WTC11 (cell line): Measurements from ENCODE around the gene CD3G.

Source experiments
- SMAD3 ChIP-seq: sonication (generic); formaldehyde crosslinking; IDR thresholded peaks from 2 replicates; pipeline ENCODE4 v1.8.0; 2022; ENCODE audit warnings: missing genetic modification reagents, mild to moderate bottlenecking, borderline replicate concordance
- ZBTB21 ChIP-seq: sonication (generic); formaldehyde crosslinking; IDR thresholded peaks from 2 replicates; pipeline ENCODE4 v1.8.1; 2023; ENCODE audit warnings: mild to moderate bottlenecking, missing genetic modification reagents, borderline replicate concordance
- ZNF232 ChIP-seq: sonication (generic); formaldehyde crosslinking; IDR thresholded peaks from 2 replicates; pipeline ENCODE4 v1.8.0; 2022; ENCODE audit warnings: mild to moderate bottlenecking, missing genetic modification reagents
- TF ChIP-seq, protein P1 (sequence below): fragments of 200-600 bp; IDR thresholded peaks from 2 replicates; pipeline ENCODE4 v1.8.0; 2022; ENCODE audit warnings: antibody characterized with exemption
- TF ChIP-seq, protein P2 (sequence below): sonication (generic); formaldehyde crosslinking; IDR thresholded peaks from 2 replicates; pipeline ENCODE4 v1.8.1; 2023; ENCODE audit warnings: mild to moderate bottlenecking, missing genetic modification reagents, moderate library complexity

DNA sequence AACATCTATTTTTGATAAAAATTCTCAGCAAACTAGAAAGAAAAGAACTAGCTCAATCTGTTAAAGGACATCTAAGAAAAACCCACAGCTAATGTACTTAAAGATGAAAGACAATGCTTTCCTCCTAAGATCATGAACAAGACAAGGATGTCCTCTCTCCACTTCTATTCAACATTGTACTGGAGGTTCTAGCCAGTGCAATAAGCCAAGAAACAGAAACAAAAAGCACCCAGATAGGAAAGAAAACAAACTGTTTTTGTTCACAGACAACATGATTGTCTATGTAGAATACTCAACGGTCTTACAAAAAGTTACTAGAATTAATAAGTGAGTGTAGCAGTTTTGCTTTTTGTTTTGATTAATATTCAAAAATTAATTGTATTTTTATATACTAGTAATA, 9.4 kb upstream of the CD3G start:
- TF ChIP-seq, protein P1, sequence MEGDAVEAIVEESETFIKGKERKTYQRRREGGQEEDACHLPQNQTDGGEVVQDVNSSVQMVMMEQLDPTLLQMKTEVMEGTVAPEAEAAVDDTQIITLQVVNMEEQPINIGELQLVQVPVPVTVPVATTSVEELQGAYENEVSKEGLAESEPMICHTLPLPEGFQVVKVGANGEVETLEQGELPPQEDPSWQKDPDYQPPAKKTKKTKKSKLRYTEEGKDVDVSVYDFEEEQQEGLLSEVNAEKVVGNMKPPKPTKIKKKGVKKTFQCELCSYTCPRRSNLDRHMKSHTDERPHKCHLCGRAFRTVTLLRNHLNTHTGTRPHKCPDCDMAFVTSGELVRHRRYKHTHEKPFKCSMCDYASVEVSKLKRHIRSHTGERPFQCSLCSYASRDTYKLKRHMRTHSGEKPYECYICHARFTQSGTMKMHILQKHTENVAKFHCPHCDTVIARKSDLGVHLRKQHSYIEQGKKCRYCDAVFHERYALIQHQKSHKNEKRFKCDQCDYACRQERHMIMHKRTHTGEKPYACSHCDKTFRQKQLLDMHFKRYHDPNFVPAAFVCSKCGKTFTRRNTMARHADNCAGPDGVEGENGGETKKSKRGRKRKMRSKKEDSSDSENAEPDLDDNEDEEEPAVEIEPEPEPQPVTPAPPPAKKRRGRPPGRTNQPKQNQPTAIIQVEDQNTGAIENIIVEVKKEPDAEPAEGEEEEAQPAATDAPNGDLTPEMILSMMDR = no peak
- TF ChIP-seq, protein P2, sequence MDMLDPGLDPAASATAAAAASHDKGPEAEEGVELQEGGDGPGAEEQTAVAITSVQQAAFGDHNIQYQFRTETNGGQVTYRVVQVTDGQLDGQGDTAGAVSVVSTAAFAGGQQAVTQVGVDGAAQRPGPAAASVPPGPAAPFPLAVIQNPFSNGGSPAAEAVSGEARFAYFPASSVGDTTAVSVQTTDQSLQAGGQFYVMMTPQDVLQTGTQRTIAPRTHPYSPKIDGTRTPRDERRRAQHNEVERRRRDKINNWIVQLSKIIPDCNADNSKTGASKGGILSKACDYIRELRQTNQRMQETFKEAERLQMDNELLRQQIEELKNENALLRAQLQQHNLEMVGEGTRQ (CRISPR knock-in tag) = no peak
- TF ChIP-seq SMAD3 (CRISPR knock-in tag) = no peak
- no peak for TF ChIP-seq ZNF232 (CRISPR knock-in tag)
- TF ChIP-seq ZBTB21 (CRISPR knock-in tag) = no peak
